ENCODE data around the gene SERPINB5.

SERPINB5 gene

GRCh38 chr18:63551769-63552168, 75.0 kb downstream of the SERPINB5 start:
- no peak overlapping the region for H3K4me3 ChIP-seq (ENCODE audit: low read length)
- no peaks in the 10 kb centered on the region for H3K9me3 ChIP-seq (ENCODE audit: low read length)

GRCh38 chr18:63552581-63552980, 75.8 kb downstream of the SERPINB5 start:
- no peak overlapping the region for H3K4me3 ChIP-seq (ENCODE audit: low read length)
- H3K4me1 ChIP-seq (ENCODE audit: insufficient read depth, low read length) = no peaks in the 10 kb centered on the region
- no peaks in the 10 kb centered on the region for H3K9me3 ChIP-seq (ENCODE audit: low read length)
- H2AFZ ChIP-seq (ENCODE audit: low read depth, low read length) = no peak overlapping the region
- no peaks in the 10 kb centered on the region for H3K36me3 ChIP-seq (ENCODE audit: insufficient read depth, low read length)
- no peaks in the 10 kb centered on the region for H3K27me3 ChIP-seq (ENCODE audit: insufficient read depth, low read length)

More at GRCh38 chr18:63551769-63552168, 75.0 kb downstream of the SERPINB5 start:
- Histone ChIP-seq H3K4me1 (ENCODE audit: insufficient read depth, low read length) (no peaks in the 10 kb centered on the region), H3K27me3 (ENCODE audit: insufficient read depth, low read length) (no peaks in the 10 kb centered on the region), H2AFZ (ENCODE audit: low read depth, low read length) (no peak overlapping the region), H3K36me3 (ENCODE audit: insufficient read depth, low read length) (no peaks in the 10 kb centered on the region)

- Histone ChIP-seq H3K27me3 (ENCODE audit: insufficient read depth, low read length) (no peaks in the 10 kb centered on the region), H3K4me1 (ENCODE audit: insufficient read depth, low read length) (no peaks in the 10 kb centered on the region), H3K4me3 (ENCODE audit: low read length) (no peak overlapping the region), H2AFZ (ENCODE audit: low read depth, low read length) (no peak overlapping the region), H3K36me3 (ENCODE audit: insufficient read depth, low read length) (no peaks in the 10 kb centered on the region), H3K9me3 (ENCODE audit: low read length) (no peaks in the 10 kb centered on the region)
Observed at GRCh38 chr18:63553081-63553480, 76.3 kb downstream of the SERPINB5 start.
